Stimulated activated CD4-positive, alpha-beta T cell treated with anti-CD3 and anti-CD28 coated beads, Interleukin-4, amount 100 ng/mL, for 1 hour (primary cell): ENCODE results near the gene GALNT9.
"Not testable (repeated sequence)": the region's sequence is repeated elsewhere in the genome, so short reads cannot be mapped to it uniquely, and the experiment has no call there.

ENCODE experiments used
- DNase-seq: peaks from one replicate; pipeline ENCODE4 v3.0.0-alpha.2; 2020

Gene GALNT9

DNA sequence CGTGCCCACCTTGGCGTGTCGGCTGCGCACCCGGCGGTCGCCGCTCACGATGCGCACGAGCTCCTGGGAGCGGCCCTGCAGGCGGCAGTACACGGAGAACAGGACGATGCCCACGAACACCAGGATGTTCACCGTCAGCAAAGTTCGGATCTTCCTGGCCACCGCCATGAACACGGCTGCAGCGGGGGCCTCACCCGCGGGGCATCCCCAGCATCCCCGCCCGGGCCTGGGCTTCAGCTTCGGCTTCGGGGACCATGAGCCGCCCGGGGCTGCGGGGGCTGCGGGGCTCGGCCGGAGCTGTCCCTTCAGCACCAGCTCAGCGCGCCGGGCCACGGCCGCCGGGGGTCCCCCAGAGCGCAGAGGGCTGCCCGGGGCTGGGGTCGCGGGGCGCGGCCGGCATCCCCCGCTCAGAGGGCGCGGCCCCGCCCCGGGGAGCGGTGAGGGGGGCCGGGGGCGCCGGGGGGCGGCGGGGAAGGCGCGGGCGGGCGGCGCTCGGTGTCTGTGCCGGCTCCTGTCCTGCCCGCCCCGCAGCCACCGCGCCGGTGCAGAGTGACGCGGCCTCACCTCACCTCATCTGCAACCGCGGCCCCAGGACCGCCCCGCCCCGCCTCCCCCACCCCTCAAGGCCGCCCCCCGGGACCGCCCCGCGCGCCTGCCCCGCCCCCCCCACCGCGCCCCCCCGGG is at the start of gene GALNT9:
Gene GALNT9 (minus strand): TSS at position 554 of the 684 bp plus-strand sequence. CDS start 386 bp downstream, at position 168.
- DNase-seq, result peak; percentile 19

DNA sequence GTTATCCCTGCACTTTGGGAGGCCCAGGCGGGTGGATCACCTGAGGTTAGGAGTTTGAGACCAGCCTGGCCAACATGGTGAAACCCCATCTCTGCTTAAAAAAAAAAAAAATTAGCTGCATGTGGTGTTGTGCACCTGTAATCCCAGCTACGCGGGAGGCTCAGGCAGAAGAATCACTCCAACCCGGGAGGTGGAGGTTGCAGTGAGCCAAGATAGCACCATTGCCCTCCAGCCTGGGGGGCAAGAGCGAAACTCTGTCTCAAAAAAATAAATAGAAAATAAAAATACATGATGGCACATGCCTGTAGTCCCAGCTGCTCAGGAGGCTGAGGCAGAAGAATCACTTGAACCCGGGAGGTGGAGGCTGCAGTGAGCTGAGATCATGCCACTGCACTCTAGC is 49.7 kb upstream of the GALNT9 start:
- not testable (repeated sequence) for DNase-seq

DNA sequence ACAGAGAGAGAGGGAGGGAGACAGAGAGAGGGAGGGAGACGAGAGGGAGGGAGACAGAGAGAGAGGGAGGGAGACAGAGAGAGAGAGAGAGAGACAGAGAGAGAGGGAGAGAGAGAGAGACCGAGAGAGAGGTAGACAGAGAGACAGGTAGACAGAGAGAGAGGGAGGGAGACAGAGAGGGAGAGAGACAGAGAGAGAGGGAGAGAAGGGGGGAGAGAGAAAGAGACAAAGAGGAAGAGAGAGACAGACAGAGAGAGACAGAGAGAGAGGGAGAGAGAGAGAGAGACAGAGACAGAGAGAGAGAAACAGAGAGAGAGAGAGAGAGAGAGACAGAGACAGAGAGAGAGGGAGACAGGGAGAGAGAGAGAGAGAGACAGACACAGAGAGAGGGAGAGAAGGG is 47.8 kb upstream of the GALNT9 start:
- no peak for DNase-seq

DNA sequence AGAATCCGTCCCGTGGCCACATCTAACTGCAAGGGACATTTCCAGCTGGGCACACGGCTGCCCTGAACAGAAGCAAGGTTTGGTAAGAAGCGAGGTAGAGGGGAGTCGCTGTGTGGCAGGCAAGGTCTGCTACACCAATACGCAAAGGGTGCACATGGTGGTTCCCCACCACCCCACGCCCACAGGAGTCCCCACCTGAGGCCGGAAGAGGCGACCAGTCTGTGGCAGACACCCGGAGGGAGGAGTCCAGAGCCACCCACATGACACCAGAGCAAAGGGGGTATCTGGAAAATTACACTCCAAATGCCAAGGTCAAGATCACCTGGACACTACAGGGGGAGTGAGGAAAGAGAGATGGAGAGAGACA is 47.1 kb upstream of the GALNT9 start:
- no peak for DNase-seq

DNA sequence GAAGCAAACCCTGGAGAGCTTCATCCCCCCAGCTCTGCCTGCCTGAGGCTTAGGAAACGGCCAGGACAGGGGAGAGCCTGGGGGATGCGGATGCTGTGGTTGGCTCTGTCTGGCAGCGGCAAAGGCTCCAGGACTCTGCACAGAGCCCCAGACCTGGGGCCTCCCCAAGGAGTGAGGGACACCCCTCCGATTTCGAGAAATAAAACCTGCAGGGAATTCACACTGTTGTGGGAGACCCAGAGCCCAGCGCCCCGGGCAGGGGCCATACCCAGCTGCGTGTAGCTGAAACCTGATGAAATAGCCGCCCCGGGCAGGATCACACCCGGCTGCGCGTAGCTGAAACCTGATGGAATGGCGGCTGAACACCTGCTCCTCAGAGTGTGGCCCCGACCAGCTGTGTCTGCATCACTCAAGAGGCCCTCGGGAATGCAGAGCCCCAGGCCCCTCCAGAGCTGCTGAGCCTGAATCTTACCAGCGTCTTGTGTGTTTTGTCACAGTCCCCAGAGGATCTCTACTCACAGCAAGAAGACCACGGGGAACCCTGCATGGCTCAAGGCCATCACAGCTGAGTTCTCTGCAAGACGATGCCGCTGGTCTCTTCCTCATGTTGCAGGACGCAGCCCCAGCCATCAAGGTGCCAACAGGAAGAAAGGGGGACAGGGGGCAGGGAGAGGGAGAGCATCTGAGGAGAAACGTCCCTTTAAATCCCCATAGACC is 46.5 kb upstream of the GALNT9 start:
- DNase-seq, result no peak

DNA sequence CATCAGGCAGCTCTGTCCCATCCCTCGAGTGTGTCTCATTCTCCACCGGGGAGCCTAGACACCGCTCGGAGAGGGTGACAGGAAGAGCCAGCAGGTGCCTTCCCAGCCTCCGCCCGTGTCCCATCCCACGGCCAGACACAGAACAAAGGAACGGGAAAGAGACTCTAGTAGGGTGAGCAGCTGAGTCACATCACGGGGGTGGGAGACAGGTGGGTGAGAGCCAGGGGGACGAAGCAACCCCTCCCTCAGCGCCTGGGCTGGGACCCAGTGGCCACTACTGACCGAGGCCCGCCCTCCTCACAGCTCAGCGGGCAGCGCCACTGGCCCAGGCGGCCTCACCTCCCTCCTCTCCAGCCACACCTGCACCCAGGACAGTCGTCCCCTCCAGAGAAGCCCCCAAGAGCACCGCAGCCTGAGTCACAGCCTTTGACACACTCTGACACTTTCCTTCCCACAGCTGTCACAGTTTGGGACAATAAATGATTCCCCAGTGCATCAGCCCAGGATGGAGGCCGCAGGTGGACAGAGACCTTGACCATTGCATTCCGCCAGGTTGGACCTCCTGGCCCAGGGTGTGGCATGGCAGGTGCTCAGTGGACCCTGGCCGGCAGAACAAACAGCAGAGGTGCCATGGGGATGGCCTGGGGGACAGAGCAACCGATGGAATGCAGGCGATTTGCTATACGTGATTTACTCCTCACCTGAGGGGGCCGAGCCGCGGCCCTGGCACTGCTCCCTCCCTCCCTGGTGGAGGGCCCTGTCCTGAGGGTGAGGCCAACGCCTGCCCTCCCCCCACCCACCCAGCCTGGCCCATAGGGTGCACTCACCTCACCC is 45.4 kb upstream of the GALNT9 start:
- no peak for DNase-seq

DNA sequence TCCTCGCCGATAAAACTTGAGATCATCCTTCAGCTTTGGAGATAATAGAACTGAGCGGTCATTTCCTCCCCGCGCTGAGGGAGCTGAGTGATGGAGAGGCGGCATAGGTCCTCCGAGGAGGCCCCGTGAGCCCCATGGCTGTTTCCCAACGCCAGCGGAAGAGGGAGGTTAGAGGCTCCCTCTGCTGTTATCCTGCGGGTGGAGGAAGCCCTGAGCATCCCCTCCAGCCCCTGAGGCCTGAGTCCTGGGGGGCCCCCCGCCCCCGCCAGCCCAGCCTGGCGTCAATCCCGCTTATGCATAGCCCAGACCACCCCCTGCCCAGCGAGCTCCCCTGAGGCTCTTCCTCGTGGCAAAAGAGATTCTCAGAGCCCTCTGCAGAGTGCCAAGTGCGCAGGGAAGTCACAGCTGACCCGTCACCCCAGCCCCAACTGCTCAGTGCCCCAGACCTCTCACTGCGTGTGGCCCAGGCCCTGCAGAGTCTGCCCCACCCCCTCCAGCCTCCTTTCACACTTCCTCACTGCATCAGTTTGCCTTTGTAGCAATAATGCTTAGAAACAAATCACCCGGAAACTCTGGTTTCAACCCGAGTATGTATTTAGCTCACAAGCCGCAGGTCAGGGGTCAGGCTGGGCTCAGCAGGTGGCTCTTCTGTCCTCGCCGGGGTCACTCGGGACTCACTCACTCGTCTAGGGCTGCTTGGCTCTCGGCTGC is 44.7 kb upstream of the GALNT9 start:
- DNase-seq, result no peak

DNA sequence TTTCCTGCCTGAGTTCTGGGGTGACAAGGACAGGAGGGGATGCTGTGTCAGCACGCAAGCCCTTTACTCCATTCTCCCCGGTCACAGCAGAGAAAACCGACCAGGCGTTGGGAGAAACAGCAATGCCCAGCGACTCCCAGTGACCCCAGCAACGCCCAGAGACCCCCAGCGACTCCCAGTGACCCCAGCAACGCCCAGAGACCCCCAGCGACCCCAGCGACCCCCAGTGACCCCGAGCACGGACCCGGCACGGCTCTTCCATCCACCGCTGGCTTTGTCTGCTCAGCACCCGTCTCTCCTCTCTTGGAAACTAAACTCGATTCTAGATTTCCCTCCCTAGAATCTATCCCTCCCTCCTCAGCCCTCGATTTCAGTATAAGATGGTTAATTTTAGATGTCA is 38.5 kb upstream of the GALNT9 start:
- no peak for DNase-seq

DNA sequence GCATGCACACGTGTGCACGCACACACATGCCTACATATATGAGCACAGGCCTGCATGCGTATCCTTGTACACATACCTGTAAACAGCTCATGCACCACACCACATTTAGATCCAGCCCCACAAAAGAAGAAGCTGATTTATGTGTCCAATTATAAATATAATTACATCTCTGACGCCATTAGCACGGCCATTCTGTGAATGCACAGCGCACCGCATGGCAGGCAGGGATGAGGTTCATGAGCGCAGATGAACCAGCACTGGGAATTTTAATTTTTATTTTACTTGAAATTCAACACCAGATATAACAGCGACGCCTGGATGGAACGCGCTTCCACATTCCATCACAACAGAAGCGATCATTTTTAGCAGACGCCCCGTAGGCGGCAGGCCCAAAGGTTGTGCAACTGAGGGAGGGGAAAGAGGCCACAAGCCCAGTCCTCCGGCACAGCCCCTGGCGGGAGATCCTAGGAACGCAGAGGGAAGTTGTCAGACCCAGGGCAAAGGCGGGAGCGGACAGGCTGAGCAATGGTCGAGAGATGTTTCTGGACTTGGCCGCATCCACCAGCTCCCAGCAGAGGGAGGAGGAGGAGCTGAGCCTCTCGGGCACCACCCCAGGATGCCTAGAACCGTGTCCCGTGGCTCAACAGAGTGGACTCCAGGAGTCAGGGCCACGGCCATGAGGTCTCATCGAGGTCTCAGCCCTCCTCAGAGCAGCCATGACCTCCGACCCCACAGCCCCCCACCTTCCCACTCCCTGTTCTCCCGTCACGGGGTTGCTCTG is 37.9 kb upstream of the GALNT9 start:
- no peak for DNase-seq

DNA sequence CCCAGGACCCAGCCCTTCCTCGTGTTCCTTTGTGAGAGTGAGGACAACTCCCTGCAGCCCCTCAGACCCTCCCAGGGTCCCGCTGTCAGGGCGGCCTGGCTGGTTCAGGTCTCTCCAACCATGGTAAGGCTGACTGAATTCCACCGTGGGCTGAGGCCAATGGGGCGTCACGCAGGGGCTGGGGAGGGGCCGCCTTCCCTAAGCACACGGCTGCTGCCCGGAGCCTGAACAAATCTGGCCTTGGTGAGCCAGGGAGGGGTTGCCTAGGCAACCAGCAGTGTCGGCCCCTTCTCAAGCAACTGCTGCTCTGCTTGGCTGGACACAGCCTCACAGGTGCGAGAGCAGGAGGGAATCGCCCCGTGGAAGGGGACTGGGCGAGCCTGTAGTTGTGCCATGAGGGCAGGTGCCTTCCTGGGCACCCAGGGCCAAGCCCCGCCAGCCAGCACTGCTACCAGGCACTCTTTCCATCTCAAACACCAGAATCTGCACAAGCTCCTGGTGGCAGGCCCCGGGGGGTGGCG is 37.0 kb upstream of the GALNT9 start:
- no peak for DNase-seq

DNA sequence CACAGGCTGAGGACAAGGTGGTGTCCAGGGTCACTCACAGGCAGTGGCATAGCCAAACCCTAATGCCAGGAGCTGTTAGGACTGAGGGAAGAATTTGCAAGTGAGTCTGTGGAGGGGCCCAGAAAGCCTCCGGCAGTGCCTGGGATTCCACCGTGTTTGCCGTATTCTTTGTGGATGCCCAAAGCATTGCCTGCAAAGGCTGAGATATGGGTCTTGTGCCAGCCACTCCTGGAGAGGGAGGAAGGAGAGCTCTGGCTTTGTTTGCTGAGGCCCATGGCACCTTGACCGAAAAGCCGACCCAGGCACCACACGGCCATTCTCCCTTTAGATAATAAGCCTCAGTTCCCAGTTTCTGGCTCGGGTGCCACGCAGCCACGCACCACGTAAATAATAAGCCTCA is 35.8 kb upstream of the GALNT9 start:
- no peak for DNase-seq

DNA sequence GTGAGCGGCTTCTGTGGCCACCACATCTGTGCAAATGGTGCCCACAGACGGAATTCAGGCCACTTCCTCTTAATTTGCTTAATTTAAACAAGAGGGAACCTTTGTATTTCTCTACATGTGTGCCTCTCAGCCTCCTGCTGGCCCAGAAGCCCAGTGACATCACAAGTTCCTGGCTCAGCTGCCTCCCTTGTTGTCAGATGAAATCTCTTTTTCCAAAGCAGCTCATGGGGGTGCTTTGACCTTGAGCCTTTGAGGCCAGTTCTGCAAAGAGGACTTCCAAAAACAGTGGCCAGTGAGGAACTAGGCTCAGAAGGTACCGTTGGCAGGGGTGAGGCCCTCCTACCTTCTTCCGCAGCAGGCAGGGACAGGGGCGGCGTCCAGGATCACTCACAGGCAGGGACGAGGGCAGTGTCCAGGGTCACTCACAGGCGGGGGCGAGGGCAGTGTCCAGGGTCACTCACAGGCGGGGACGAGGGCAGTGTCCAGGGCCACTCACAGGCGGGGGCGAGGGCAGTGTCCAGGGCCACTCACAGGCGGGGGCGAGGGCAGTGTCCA is 35.0 kb upstream of the GALNT9 start:
- DNase-seq, result no peak

DNA sequence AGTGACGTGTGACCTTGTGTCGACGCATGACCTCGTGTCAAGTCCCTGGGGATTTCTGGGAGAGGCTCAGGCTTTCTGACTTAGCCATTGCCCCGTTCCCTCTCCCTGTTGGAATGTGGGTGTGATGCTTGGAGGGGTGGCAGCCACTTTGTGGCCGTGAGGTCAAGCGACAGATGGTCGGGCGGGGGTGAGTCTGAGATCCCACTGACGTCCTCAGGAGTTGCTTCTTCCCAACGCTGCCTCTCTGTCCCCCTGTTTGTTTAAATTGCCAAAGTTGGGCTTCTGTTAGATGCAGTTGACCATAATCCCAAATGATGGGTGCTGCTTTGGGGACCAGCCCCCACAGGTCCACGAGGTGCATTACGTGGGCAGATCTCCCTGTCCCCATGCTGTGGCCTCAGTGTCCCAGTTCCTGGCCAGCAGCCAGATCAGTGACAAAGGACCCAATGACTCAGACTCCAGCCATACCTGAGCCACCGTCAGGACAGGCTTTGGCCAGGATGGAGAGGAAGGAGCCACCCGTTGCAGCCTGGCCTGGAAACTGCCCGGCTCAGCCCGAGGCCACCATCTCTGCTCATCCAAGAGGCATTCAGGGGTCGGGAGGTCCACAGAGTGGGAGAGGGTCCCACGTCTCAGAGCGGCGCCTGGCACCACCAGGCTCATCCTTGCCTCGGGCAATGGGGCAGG is 34.4 kb upstream of the GALNT9 start:
- DNase-seq, result no peak

DNA sequence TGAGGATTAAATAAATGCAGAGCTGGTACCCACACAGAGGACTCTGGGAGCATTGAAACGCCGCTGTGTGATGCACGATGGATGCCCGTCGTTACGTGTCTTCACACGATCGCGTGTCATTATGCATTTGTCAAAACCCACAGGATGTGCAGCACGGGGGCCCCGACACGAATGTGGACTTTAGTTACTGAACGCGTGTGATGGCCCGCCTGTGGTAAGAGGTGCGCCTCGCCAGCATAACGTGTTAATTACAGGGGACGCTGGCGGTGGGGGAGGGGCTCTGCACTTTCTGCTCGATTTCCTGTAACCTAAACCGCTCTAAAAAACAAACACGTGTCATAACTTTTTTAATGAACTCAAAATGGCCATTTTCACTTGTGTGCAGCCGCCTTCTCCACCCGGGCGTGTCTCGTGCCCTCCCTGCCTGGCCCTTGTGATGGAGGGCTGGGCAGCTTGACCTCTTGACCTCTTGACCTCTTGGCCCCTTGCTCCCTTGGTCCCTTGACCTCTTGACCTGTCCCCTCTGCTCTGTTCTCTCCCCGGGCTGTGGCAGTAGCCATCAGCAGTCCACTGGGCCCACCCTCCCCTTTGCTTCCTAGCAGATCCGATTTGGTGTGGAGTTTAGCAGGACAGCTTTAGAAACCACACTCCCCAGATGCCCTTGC is 33.7 kb upstream of the GALNT9 start:
- no peak for DNase-seq

DNA sequence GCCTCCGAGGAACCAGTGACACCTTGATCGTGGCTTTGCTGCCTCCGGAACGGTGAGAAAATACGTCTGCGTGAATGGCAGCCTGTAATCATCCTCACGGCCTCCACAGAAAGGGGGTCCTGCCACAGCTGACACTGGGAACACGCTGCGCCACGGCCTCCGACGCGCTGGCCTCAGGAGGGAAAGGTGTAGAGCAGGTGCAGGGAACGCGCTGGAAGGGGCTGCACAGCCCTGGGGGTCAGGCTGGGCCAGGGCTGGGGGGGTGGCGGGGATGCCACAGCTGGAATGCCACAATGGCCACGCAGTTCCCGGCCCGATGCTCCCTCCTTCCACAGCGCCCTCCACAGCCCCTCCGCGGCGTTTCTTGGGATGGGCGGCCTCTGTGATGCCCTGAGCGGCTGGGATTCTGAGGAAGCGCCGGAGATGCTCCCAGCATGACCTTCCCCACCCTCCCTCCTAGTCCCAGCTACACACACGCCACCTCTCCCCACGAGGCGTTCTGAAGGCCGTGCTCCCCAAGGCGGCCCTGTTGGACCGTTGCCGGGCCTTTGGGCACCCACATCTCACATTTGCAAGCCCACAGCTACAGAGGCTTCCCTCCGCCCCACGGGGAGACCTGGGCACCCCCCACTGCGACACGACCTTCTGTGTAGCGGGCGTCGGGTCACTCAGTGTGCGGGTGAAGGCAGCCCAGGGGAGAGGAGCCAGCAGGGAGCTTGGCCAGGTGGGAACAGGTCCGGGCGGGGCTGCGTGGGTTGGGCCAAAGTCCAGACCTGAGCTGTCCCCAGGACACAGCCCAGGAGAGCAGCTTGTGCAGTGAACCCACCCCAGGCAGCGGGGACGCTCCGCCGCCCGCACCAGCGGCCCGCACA is 31.8 kb upstream of the GALNT9 start:
- DNase-seq, result no peak

DNA sequence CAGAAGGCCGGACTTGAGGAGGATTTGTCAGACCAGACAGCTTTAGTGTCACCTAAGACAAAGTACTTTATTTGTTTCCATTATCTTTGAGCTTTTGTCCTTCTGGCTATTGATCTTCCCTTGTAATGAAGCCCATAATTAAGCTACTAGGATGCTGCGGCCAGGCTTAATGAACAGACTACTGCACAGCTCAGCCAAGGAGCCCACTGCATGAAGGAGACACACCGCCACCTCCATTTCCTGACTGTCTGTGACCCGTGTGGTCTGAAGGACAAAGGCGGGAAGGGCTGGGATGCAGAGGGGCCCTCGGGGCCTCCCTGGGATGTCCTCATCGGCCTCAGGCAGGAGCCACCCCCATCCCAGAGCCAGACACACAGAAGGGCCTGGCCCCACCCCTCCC is 31.0 kb upstream of the GALNT9 start:
- no peak for DNase-seq

DNA sequence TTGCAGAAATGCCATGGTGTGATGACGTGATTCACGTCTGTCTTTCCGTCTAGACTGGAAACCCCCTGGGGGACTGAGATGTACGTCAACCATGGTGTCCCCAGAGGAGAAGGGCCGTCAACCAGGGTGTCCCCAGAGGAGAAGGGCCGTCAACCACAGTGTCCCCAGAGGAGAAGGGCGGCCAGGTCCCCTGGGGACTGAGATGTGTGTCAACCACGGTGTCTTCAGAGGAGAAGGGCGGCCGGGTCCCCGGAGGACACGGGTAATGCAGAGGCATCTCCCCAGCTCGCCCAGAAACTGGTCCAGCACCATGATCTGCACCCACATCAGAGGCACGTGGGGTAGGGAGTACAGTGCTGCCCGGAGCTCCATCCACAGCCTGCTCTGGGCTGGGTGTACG is 30.6 kb upstream of the GALNT9 start:
- DNase-seq, result no peak

DNA sequence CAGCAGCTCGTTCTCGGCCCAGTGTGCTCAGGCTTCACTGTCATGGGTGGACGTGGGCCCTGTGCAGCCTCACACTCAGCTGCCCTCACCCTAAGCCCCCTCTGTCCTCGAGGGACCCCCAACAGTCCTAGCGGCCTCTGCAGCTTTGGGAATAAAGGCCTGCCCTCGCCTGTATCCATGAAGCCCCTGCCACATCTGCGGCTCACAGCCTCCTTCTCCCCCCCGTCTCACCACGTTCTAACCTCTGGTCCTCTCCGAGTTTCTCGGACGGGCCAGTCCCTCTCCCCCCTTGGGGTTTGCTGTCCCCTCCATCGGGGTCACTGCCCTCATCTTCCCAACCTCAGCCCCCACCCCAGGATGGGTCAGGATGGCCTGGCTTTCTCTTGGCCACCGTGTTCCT is 30.2 kb upstream of the GALNT9 start:
- no peak for DNase-seq
